PC-9 (cell line): ENCODE data around the gene GANC. TPM values are rescaled to one million over a fixed set of nuclear protein-coding genes. Genes with fewer than 3 reads are reported as not detected.
A peak's percentile ranks its signal among the peaks of the same experiment; 100 is the strongest.

ENCODE experiments used
- BruUV-seq: library from RNA; stranded (reverse); fragments of 400-500 nt; replicated peaks from 2 replicates; lab custom pipeline; 2021; lab: Mats Ljungman, UMichigan
- CTCF ChIA-PET: fragments of 300-600 bp; sonication (Branson Sonifier 250); formaldehyde crosslinking; loops from one replicate; lab custom pipeline; 2022; ENCODE audit warnings: antibody characterized with exemption; lab: Charles Lee
- POLR2A ChIA-PET: fragments of 300-600 bp; sonication (Branson Sonifier 250); formaldehyde crosslinking; loops from one replicate; lab custom pipeline; 2022; ENCODE audit warnings: antibody characterized with exemption; ENCODE audit not compliant: unreplicated experiment; lab: Charles Lee
- DNase-seq, 2 experiments: peaks; one replicate each; pipeline versions ENCODE4 v3.0.0 to v3.0.0-alpha.2; 2015 to 2022; ENCODE audit warnings: mixed read lengths in 1 of 2
- H2AFZ ChIP-seq: fragments of 200-600 bp; sonication (generic); 2 replicates; pipeline ENCODE4 v1.8.1; 2017; ENCODE audit warnings: antibody characterized with exemption
- H3F3A ChIP-seq: fragments of 200-600 bp; sonication (generic); 2 replicates; pipeline ENCODE4 v1.8.1; 2017; ENCODE audit warnings: antibody characterized with exemption, mild to moderate bottlenecking, low read depth; ENCODE audit not compliant: insufficient read depth
- H3K27ac ChIP-seq: fragments of 200-600 bp; sonication (generic); 2 replicates; pipeline ENCODE4 v1.6.1; 2016; ENCODE audit warnings: mixed run types
- H3K27me3 ChIP-seq: fragments of 200-600 bp; sonication (generic); 2 replicates; pipeline ENCODE4 v1.6.1; 2016; ENCODE audit warnings: low read depth, mixed run types; ENCODE audit not compliant: insufficient read depth
- H3K36me3 ChIP-seq: fragments of 200-600 bp; sonication (generic); 2 replicates; pipeline ENCODE4 v1.6.1; 2016; ENCODE audit warnings: low read depth, mixed run types
- H3K4me1 ChIP-seq: fragments of 200-600 bp; sonication (generic); replicated peaks from 2 replicates; pipeline ENCODE4 v1.6.1; 2016; ENCODE audit warnings: mixed run types; ENCODE audit not compliant: insufficient read depth
- H3K4me2 ChIP-seq: fragments of 200-600 bp; sonication (generic); 2 replicates; pipeline ENCODE4 v1.6.1; 2017; ENCODE audit warnings: mixed run types
- H3K4me3 ChIP-seq: fragments of 200-600 bp; sonication (generic); 2 replicates; pipeline ENCODE4 v1.6.1; 2016; ENCODE audit warnings: mixed run types
- H3K79me2 ChIP-seq: fragments of 200-600 bp; sonication (generic); 2 replicates; pipeline ENCODE4 v1.6.1; 2017; ENCODE audit warnings: low read depth, mixed run types
- H3K9me2 ChIP-seq: fragments of 200-600 bp; sonication (generic); 2 replicates; pipeline ENCODE4 v1.8.1; 2017; ENCODE audit warnings: mild to moderate bottlenecking; ENCODE audit not compliant: insufficient read depth
- H3K9me3 ChIP-seq: fragments of 200-600 bp; sonication (generic); 2 replicates; pipeline ENCODE4 v1.8.1; 2016; ENCODE audit warnings: low read depth; ENCODE audit not compliant: insufficient read depth
- H4K20me1 ChIP-seq: fragments of 200-600 bp; sonication (generic); 2 replicates; pipeline ENCODE4 v1.8.1; 2017; ENCODE audit not compliant: insufficient read depth
- EZH2 ChIP-seq: fragments of 200-600 bp; sonication (generic); IDR thresholded peaks from 2 replicates; pipeline ENCODE4 v1.8.0; 2017; ENCODE audit warnings: antibody characterized with exemption, low read depth
- intact Hi-C: fragments of 100-400 bp; cut with micrococcal nuclease; formaldehyde crosslinking; loops from one replicate; pipeline ENCODE4 v1.10.0; 2022; ENCODE audit not compliant: unreplicated experiment
- total RNA-seq: library from RNA; stranded (reverse); gene quantifications from 2 replicates; pipeline ENCODE4 v1.2.3, GENCODE V29; 2021
- TF ChIP-seq, protein P1 (sequence below): fragments of 200-600 bp; sonication (generic); conservative IDR thresholded peaks from 2 replicates; pipeline ENCODE4 v1.6.1; 2017; ENCODE audit warnings: mixed run types, antibody characterized with exemption, mild to moderate bottlenecking, moderate library complexity

The GANC gene
- total RNA-seq, 1 experiment from 2014 or later: 16.3 TPM

DNA sequence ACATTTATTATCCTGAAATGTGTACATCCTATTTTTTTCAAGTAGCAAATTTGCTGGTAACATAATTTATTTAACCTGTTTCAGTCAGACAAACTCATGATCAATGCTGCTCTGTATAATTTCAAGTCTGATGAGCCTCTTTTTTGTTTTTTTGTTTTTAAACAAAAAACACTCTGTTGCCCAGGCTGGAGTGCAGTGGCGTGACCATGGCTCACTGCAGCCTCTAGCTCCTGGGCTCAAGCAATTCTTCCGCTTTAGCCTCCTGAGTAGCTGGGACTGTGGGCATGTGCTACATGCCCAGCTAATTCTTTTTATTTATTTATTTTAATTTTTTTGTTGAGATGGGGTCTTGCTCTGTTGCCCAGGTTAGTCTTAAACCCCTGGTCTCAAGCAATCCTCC, 46.2 kb downstream of the GANC start:
- BruUV-seq: no TSS peak
- Histone ChIP-seq H2AFZ (no peak overlapping the region), H3K27me3 (no peaks in the 10 kb centered on the region), H3K9me3 (no peaks in the 10 kb centered on the region), H3K4me3 (no peak overlapping the region), H3K79me2 (no peaks in the 10 kb centered on the region), H3F3A (no peaks in the 10 kb centered on the region), H3K36me3 (no peaks in the 10 kb centered on the region), H3K4me2 (no peak overlapping the region), H3K27ac (no peak overlapping the region), H3K4me1 (peaks cover 13% of the 10 kb centered on the region), H3K9me2 (no peaks in the 10 kb centered on the region), H4K20me1 (no peaks in the 10 kb centered on the region)
- ChIA-PET CTCF (no interaction called here), POLR2A (no interaction called here)
- DNase-seq: no peak
- TF ChIP-seq, protein P1, sequence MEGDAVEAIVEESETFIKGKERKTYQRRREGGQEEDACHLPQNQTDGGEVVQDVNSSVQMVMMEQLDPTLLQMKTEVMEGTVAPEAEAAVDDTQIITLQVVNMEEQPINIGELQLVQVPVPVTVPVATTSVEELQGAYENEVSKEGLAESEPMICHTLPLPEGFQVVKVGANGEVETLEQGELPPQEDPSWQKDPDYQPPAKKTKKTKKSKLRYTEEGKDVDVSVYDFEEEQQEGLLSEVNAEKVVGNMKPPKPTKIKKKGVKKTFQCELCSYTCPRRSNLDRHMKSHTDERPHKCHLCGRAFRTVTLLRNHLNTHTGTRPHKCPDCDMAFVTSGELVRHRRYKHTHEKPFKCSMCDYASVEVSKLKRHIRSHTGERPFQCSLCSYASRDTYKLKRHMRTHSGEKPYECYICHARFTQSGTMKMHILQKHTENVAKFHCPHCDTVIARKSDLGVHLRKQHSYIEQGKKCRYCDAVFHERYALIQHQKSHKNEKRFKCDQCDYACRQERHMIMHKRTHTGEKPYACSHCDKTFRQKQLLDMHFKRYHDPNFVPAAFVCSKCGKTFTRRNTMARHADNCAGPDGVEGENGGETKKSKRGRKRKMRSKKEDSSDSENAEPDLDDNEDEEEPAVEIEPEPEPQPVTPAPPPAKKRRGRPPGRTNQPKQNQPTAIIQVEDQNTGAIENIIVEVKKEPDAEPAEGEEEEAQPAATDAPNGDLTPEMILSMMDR: no peak
- no peak for TF ChIP-seq EZH2
- intact Hi-C loops: no loop called here

DNA sequence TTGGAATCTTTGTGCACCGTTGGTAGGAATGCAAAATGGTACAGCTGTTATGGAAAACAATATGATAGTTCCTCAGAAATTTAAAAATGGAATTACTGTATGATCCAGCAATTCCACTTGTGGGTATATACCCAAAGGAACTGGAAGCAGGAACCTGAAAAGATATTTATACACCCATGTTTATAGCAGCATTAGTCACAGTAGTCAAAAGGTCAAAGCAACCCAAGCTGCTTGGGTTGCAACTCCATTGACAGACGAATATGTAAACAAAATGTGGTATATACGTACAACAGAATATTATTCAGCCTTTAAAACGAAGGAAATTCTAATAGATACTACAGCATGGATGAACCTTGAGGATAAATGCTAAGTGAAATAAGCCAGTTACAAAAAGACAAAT, 51.3 kb downstream of the GANC start:
- no TSS peak for BruUV-seq
- Histone ChIP-seq H3K79me2 (no peaks in the 10 kb centered on the region), H3K27me3 (no peaks in the 10 kb centered on the region), H3K36me3 (no peaks in the 10 kb centered on the region), H3K9me2 (no peaks in the 10 kb centered on the region), H3K27ac (0 out of 2 replicates have a peak overlapping the region, but pooled peaks have one; percentile 23), H3K4me1 (peaks cover 20% of the 10 kb centered on the region), H4K20me1 (no peaks in the 10 kb centered on the region), H3K4me3 (no peak overlapping the region), H2AFZ (no peak overlapping the region), H3F3A (no peaks in the 10 kb centered on the region), H3K4me2 (peak overlapping the region; percentile 40), H3K9me3 (no peaks in the 10 kb centered on the region)
- peak in 1 of 2 experiments; percentile 59 for DNase-seq
- TF ChIP-seq, protein P1: no peak
- no peak for TF ChIP-seq EZH2
- CTCF ChIA-PET: no interaction called here
- intact Hi-C loops: no loop called here
- POLR2A ChIA-PET: no interaction called here

DNA sequence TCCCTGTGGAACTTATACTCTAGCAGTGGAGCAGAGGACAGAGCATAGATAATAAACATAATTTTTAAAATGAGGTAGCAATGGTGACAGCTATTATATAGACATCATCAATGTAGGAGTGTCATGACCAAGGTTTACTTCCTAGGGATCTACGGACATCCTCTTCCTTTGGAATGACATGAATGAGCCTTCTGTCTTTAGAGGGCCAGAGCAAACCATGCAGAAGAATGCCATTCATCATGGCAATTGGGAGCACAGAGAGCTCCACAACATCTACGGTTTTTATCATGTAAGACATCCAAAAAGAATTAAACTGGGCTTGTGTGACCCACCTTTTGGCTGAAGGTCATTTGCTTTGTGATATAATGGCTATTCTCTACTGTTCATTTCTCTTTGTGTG, 56.2 kb downstream of the GANC start:
- no peaks in the 10 kb centered on the region for H3K36me3 ChIP-seq
- peaks cover 7% of the 10 kb centered on the region for H3K4me1 ChIP-seq
- H3K4me3 ChIP-seq: no peak overlapping the region
- no peaks in the 10 kb centered on the region for H3K27me3 ChIP-seq
- H2AFZ ChIP-seq: no peak overlapping the region
- H4K20me1 ChIP-seq: no peaks in the 10 kb centered on the region
- no TSS peak for BruUV-seq
- H3K79me2 ChIP-seq: no peaks in the 10 kb centered on the region
- TF ChIP-seq EZH2: no peak
- TF ChIP-seq, protein P1: no peak
- no peaks in the 10 kb centered on the region for H3K9me3 ChIP-seq
- intact Hi-C loops: no loop called here
- no peaks in the 10 kb centered on the region for H3K9me2 ChIP-seq
- H3K4me2 ChIP-seq: no peak overlapping the region
- ChIA-PET POLR2A (interaction anchor here (0.5 kb wide), 1 partner anchor 54 kb away, joined by 3 read pairs; no protein-coding TSS in a partner anchor), CTCF (interaction anchor here (0.6 kb wide), 1 partner anchor 21 kb away, joined by 9 read pairs; no protein-coding TSS in a partner anchor)
- no peak overlapping the region for H3K27ac ChIP-seq
- no peaks in the 10 kb centered on the region for H3F3A ChIP-seq
- DNase-seq: no peak
